ENCODE measurements around the gene RAB21.

The RAB21 gene

GRCh38 chr12:71849109-71849851 lies 94.6 kb downstream of the RAB21 start:
- H3K4me3 ChIP-seq (ENCODE audit: low read length), result no peak overlapping the region
- DNase-seq (ENCODE audit: low read depth), result no peak
- no peak for TF ChIP-seq CTCF (conservative IDR thresholded peaks at IDR 0.05; ENCODE audit: low read length)
